ENCODE measurements around the gene HIC1.

HIC1 gene

DNA sequence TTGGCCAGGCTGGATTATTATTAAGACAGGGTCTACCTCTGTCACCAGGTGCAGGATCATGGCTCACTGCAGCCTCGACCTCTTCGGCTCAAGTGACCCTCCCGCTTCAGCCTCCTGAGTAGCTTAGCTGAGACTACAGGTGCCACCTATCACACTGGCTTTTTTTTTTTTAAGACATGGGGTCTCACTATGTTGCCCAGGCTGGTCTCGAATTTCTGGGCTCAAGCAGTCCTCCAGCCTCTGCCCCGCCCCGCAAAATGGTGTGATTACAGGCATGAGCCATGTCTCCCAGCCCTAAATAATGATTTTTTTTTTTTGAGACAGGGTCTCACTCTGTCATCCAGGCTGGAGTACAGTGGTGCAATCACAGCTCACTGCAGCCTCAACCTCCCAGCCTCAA is 7.3 kb upstream of the HIC1 start:
- no peak for DNase-seq (ENCODE audit: low spot score)

DNA sequence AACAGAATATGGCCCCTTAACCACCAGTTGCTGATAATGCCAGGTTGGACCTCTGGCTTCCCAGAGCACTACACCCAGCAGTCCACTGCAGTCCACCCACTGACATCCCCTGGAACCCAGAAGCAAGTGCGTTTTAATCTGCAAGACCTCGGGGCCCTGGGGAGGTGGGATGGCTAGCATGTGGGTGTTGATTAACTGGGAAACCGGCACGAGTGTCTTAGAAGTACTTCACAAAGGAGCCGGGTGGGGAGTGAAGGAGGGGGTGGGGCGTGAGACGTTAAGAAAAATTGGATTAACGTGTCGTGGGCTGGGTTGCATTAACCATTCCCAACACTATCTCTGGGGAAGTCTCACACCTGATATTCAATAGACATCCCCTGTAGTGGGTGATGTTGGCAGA is 6.1 kb upstream of the HIC1 start:
- no peak for DNase-seq (ENCODE audit: low spot score)

DNA sequence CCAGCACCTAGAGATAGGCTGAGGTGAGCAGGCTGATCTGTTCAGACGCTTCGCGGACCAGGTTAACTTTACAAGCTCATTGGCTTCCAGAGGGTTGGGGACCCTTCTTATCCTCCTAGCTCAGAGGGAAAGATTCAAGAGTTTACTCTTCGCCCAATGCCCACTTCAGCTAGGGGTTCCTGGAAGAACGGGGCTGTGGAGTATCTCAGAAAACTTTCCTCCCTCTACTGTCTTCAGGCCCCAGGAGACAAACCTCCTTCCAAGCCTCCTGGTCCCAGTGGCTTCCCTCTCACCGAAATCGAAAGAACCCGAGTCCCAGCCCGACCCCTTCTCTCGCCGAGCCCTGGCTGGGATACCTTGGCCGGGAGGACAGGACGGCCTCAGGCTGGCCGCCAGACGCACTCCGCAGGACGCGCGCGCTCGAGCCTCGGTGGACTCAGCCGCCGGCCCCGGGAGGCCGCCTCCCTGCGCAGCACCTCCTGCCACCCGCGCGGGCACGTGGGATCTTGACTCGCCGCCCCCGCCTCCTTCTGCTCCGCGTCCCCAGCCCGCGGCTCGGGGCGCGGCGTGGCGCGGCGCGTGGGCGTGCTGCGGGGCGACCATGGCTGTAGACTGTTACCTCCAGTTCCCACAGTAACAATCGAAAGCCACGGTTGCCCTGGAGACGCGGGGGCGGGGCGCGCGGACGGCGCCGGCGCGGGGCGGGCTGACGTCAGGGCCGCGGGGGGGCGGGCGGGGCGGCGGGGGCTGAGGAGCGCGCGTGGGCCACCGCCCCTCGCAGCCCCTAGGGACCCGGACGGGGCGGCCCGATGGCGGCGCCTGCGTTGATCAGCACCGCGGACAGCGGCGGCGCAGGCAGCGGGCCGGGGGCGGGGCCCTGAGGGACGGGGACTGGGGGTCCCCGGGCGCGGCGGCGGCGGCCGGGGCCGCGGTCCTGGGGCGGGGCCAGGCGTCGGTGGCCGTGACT is 5.3 kb upstream of the HIC1 start:
- peak; percentile 71 for DNase-seq (ENCODE audit: low spot score)

DNA sequence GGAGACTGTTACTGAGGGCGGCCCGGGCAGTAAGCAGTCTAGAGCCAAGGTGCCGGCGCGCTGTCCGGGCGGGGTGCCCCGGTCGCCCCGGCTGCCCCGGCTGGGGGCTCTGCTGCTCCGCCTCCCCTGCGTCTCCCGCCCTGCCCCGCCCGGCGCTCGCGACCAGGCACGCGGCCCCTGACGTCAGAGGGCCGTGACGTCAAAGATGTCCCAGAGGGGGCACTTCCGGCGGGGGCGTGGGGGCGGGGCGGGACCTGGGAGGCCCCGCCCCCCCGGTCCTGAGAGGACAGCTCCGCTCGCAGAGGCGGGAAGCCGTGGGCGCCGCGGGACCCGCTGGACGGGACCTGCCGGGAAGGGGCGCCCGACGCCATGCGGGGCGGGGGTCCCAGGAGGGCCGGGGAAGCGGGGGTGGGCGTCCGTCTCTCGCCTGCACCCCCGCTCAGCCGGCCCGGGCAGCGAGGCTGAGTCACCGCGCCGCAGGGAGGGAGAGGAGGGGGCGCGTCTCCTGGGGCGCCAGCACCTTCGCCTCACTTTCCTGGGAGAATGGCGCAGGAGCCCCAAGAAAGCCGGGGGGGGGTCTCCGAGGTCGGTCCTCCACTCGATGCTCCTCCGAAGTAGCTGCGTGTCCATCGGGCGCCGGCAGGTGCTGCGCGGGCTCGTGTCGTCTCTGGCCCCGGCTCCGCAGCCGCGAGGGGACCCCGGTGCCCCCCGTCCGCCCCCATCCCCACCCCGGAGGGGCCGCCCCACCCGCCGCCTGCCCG is 4.4 kb upstream of the HIC1 start:
- DNase-seq (ENCODE audit: low spot score): peak; percentile 85

DNA sequence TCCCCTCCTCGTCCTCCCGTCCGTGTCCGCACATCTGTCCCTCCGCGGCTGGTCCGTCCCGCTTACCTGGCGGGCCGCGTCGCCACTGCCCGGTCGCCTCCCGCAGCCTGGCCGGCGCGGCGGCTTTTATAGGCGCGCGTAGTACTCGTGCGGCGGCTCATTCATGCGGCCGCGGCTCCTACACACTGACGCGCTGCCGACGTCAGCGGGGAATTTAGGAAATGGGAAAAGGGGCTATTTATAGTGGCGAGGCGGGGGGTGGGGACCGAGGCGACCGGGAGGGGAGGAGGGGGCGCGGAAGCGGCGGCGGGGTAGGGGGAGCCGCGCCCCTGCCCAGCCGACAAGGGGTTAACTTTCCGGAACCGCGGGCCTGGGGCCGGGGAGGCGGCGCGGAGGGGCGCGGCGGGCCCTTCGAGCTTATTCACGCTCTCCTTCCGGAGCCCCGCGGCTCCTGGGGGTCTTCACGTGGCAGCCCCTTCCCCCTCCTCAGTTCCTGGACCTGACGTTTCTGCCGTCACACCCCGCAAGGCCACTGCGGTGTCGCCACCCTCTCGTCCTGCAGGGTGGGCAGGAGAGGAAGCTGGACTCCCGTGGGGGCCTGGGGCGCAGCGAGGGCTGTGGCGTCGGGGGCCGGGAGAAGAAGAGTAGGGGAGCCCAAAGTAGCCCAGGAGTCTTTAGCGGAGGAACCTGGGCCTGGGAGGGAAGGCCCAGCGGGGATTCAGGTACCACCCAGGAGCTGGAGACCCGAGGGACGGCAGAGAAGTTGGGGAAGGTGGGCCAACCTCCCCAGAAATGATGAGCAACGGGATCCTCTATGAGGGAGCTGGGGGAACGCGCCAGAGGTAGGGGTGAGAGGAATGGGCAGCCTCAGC is 3.6 kb upstream of the HIC1 start:
- no peak for DNase-seq (ENCODE audit: low spot score)

DNA sequence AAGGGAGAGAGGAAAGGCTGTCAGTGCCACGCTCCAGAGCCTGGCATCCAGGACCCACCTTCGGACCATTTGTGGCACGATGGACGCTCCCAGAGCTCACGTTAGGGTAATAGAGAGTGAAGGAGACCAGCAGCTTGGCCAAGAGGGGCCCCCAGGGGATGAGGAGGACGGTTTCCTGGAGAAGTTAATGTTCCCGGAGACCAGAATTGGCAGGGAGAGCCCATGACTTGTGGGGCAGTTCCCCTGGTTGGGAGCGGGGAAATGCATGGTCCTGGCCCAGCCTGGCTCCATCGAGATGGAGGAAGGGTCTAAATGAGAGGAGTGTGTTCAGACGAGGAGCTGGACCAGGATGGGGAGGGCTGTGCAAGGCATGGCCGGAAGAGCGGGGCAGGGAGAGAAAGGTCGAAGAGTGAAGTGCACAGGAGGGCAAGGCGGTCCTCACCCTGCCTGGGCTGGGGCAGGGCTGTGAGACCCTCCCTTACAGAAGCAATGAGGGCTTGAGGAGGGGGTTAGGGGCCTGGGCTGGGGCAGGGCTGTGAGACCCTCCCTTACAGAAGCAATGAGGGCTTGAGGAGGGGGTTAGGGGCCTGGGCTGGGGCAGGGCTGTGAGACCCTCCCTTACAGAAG is 2.9 kb upstream of the HIC1 start:
- no peak for DNase-seq (ENCODE audit: low spot score)

DNA sequence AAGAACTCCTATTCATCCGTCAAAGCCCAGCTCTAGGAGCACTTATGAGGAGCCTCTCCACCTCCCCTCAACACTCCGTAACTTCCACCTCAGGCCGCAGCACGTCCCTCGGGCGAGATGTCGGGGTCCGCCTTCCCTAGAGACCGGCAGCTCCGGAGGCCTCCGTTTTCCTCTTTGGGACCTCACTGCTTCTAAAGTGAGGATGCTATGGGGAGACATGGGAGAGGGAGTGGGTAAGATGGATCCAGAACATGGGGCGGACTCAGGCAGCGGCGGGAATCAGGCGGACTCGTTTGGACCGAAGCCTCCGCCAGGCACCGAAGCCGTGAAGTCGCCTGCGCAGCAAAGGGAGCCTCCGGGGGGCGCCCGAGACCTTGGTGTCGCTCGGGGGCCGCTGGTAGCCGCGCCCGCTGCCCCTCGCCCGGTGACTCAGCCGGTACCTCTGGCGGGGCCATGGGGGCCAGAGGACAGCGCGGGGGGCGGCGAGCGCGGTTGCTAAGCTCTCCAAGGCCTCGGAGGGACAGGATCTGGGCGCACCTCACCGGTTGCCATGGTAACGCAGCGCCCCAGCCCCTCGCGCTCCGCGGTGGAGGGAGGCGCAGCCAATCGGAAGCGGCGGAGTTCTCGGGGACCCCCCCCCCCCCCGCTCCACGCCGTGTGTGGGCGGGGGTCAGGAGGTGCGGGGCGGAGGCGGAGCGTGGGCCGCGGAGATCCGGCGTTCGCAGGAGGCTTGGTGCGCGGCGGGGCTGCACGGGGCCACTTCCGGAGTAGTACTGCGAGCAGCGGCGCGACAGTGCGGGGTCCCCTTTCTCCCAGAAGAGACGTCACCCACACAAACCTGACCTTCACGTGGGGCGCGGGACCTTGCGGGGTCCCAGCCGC is 1.3 kb upstream of the HIC1 start:
- DNase-seq (ENCODE audit: low spot score): peak; percentile 72

DNA sequence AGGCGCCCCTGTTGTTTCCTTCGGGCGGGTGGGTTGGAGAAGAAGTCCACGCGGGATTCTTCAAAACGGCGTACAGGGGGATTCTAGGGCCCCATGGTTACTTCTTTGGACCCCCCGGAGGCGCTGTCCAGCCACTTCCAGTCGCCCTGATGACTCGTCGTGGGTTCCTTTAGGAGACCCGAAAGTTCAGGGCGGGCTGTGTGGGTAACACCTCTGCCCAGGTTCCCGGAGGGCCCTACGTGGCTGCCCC is 716 bp upstream of the HIC1 start:
- no peak for DNase-seq (ENCODE audit: low spot score)

DNA sequence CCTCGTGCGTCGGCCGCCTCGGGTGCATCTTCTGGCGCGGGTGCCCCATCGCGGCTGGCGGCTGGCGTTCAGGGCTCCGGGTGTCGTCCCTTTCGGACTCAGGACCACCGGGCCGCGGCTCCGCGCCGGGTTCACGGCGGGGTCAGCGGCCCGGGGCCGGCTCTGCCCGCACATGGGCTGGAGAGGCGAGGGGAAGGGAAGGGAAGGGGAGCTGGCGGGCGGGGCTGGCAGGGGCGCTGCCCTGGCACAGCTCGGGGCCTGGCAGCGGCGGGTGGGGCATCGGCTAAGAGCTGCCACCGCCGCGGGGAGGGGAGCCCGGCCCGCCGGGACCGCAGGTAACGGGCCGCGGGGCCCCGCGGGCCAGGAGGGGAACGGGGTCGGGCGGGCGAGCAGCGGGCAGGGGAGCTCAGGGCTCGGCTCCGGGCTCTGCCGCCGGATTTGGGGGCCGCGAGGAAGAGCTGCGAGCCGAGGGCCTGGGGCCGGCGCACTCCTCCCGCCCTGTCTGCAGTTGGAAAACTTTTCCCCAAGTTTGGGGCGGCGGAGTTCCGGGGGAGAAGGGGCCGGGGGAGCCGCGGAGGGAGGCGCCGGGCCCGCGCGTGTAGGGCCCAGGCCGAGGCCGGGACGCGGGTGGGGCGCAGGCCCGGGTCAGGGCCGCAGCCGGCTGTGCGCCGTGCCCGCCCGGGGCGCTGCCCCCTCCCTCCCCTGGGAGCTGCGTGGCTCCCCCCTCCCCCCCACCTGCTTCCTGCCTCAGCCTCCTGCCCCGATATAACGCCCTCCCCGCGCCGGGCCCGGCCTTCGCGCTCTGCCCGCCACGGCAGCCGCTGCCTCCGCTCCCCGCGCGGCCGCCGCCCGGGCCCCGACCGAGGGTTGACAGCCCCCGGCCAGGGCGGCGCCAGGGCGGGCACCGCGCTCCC is 646 bp downstream of the HIC1 start:
- no peak for DNase-seq (ENCODE audit: low spot score)

DNA sequence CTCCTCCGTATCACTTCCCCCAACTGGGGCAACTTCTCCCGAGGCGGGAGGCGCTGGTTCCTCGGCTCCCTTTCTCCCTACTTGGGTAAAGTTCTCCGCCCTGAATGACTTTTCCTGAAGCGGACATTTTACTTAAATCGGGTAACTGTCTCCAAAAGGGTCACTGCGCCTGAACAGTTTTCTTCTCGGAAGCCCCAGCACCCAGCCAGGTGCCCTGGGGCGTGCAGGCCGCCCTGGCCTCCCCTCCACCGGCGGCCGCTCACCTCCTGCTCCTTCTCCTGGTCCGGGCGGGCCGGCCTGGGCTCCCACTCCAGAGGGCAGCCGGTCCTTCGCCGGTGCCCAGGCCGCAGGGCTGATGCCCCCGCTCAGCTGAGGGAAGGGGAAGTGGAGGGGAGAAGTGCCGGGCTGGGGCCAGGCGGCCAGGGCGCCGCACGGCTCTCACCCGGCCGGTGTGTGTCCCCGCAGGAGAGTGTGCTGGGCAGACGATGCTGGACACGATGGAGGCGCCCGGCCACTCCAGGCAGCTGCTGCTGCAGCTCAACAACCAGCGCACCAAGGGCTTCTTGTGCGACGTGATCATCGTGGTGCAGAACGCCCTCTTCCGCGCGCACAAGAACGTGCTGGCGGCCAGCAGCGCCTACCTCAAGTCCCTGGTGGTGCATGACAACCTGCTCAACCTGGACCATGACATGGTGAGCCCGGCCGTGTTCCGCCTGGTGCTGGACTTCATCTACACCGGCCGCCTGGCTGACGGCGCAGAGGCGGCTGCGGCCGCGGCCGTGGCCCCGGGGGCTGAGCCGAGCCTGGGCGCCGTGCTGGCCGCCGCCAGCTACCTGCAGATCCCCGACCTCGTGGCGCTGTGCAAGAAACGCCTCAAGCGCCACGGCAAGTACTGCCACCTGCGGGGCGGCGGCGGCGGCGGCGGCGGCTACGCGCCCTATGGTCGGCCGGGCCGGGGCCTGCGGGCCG is 1.6 kb downstream of the HIC1 start:
- no peak for DNase-seq (ENCODE audit: low spot score)

DNA sequence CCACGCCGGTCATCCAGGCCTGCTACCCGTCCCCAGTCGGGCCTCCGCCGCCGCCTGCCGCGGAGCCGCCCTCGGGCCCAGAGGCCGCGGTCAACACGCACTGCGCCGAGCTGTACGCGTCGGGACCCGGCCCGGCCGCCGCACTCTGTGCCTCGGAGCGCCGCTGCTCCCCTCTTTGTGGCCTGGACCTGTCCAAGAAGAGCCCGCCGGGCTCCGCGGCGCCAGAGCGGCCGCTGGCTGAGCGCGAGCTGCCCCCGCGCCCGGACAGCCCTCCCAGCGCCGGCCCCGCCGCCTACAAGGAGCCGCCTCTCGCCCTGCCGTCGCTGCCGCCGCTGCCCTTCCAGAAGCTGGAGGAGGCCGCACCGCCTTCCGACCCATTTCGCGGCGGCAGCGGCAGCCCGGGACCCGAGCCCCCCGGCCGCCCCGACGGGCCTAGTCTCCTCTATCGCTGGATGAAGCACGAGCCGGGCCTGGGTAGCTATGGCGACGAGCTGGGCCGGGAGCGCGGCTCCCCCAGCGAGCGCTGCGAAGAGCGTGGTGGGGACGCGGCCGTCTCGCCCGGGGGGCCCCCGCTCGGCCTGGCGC is 2.4 kb downstream of the HIC1 start:
- no peak for DNase-seq (ENCODE audit: low spot score)

DNA sequence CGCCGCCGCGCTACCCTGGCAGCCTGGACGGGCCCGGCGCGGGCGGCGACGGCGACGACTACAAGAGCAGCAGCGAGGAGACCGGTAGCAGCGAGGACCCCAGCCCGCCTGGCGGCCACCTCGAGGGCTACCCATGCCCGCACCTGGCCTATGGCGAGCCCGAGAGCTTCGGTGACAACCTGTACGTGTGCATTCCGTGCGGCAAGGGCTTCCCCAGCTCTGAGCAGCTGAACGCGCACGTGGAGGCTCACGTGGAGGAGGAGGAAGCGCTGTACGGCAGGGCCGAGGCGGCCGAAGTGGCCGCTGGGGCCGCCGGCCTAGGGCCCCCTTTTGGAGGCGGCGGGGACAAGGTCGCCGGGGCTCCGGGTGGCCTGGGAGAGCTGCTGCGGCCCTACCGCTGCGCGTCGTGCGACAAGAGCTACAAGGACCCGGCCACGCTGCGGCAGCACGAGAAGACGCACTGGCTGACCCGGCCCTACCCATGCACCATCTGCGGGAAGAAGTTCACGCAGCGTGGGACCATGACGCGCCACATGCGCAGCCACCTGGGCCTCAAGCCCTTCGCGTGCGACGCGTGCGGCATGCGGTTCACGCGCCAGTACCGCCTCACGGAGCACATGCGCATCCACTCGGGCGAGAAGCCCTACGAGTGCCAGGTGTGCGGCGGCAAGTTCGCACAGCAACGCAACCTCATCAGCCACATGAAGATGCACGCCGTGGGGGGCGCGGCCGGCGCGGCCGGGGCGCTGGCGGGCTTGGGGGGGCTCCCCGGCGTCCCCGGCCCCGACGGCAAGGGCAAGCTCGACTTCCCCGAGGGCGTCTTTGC is 3.1 kb downstream of the HIC1 start:
- no peak for DNase-seq (ENCODE audit: low spot score)

DNA sequence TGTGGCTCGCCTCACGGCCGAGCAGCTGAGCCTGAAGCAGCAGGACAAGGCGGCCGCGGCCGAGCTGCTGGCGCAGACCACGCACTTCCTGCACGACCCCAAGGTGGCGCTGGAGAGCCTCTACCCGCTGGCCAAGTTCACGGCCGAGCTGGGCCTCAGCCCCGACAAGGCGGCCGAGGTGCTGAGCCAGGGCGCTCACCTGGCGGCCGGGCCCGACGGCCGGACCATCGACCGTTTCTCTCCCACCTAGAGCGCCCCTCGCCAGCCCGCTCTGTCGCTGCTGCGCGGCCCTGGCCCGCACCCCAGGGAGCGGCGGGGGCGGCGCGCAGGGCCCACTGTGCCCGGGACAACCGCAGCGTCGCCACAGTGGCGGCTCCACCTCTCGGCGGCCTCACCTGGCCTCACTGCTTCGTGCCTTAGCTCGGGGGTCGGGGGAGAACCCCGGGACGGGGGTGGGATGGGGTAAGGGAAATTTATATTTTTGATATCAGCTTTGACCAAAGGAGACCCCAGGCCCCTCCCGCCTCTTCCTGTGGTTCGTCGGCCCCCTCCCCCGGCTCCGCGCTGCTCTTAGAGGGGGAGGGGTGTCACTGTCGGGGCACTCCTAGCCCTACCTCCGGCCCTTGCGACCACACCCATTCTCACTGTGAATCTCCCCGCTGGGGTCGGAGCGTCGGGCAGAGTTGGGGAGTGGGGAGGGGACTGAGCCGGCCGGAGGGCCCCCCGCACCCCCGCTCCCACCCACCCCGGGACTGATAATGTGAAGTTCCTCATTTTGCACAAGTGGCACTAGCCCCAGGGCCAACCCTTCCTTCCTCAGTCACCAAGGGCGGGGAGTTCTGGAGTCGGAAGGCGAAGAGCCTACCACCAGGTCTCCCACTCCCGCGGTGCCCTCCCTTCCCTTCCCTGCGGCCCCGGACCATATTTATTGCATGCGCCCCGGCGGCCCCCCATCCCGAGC is 4.0 kb downstream of the HIC1 start:
- DNase-seq (ENCODE audit: low spot score): no peak

DNA sequence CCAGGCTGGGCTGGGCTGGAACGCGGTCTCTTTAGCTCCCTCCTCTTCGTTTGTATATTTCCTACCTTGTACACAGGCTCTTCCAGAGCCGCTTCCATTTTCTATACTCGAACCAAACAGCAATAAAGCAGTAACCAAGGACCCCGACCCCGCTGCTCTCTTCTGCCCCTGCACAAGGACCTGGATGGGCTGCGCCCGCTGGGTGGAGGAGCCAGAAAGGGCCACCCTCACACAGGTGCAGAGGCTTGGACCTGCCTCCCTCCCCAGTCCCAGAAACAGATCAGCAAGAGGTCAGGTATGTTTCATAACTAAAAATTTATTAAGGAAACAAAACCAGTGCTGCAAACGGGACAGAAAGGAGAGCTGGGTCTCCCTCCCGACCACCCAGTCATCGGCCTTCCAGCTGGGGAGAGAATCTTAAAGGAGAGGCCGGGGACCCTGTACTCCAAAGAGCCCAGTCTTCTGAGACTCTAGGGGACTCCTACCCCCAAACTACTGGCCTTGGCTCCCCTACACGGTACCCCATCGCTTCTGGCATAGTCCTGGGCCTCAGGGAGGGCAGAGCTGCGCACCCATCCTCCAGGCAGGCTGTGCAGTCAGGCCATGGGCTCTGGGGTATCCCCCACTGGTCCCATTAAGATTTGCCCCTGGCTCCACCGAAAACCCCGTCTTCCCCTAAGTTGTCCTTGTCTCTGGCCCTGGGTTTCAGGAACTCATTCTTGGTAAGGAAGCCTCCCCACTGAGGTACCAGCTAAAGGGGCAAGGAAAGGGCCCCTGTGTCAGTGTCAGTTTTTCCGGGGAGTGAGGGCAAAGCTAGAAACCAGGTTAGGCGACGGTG is 4.9 kb downstream of the HIC1 start:
- no peak for DNase-seq (ENCODE audit: low spot score)

DNA sequence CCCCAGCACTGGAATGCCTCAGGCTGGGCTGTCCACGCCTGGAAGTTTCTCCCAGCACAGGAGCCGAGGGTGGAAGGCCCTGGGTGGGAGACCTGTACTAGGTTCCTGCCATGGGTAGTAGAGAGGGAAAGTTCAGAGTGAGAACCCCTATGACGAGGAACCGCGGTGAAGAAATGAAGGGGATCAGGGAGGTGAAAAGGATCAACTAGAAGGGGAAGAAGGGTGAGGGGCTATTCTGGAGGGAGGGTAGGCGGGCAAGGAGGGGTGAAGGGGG is 5.4 kb downstream of the HIC1 start:
- no peak for DNase-seq (ENCODE audit: low spot score)

Data from SK-N-DZ (cell line).